Choroid plexus epithelial cell (primary cell): Measurements from ENCODE around the gene ARHGAP40.
A peak's percentile ranks its signal among the peaks of the same experiment; 100 is the strongest.

Experiments used
- DNase-seq: peaks from one replicate; pipeline ENCODE4 v3.0.0-alpha.2; 2010; ENCODE audit warnings: low read depth
- H3K4me3 ChIP-seq: 2 replicates; pipeline ENCODE4 v1.5.1; 2011; ENCODE audit warnings: low read depth, mild to moderate bottlenecking, control low read depth, low read length, moderate library complexity
- CTCF ChIP-seq: conservative IDR thresholded peaks from 2 replicates; pipeline ENCODE4 v1.5.1; 2011; ENCODE audit warnings: low read depth, mild to moderate bottlenecking, control low read depth, inconsistent platforms, low read length, moderate library complexity

ARHGAP40 gene

GRCh38 chr20:38617830-38618196, 16.2 kb downstream of the ARHGAP40 start:
- TF ChIP-seq CTCF, result no peak

GRCh38 chr20:38620441-38620840, 18.8 kb downstream of the ARHGAP40 start:
- no peak for TF ChIP-seq CTCF
- no peak for DNase-seq
- H3K4me3 ChIP-seq, result no peak overlapping the region

More at GRCh38 chr20:38617830-38618196, 16.2 kb downstream of the ARHGAP40 start:
- H3K4me3 ChIP-seq, result no peak overlapping the region
- no peak for DNase-seq

GRCh38 chr20:38623061-38623460, 21.5 kb downstream of the ARHGAP40 start:
- TF ChIP-seq CTCF, result no peak
- DNase-seq, result peak; percentile 60
- H3K4me3 ChIP-seq, result no peak overlapping the region

- no peak for DNase-seq
- no peak overlapping the region for H3K4me3 ChIP-seq
- no peak for TF ChIP-seq CTCF
Observed at GRCh38 chr20:38624084-38624483, 22.5 kb downstream of the ARHGAP40 start.

GRCh38 chr20:38625896-38626295, 24.3 kb downstream of the ARHGAP40 start:
- no peak overlapping the region for H3K4me3 ChIP-seq
- DNase-seq, result no peak
- TF ChIP-seq CTCF, result no peak

GRCh38 chr20:38626921-38627659, 25.5 kb downstream of the ARHGAP40 start:
- TF ChIP-seq CTCF, result no peak
- H3K4me3 ChIP-seq, result no peak overlapping the region
- no peak for DNase-seq
